Measurements from ENCODE around the gene TMPRSS5. TPM values are rescaled to one million over a fixed set of nuclear protein-coding genes. Genes with fewer than 3 reads are reported as not detected.
"Not testable (repeated sequence)": the region's sequence is repeated elsewhere in the genome, so short reads cannot be mapped to it uniquely, and the experiment has no call there.

Gene TMPRSS5
- polyA plus RNA-seq, 3 donors: 0.56 to 2.2 (median 1.7) TPM

GRCh38 chr11:113697756-113698407, 8.2 kb downstream of the TMPRSS5 start:
- DNase-seq: no peak

GRCh38 chr11:113697111-113697510, 9.0 kb downstream of the TMPRSS5 start:
- DNase-seq: no peak

- no peak for DNase-seq
Measured at GRCh38 chr11:113695207-113695606, 10.9 kb downstream of the TMPRSS5 start.

- no peak for DNase-seq
Measured at GRCh38 chr11:113694390-113694789, 11.7 kb downstream of the TMPRSS5 start.

GRCh38 chr11:113693030-113693429, 13.1 kb downstream of the TMPRSS5 start:
- DNase-seq: no peak

- no peak for DNase-seq
Measured at GRCh38 chr11:113690619-113691569, 15.2 kb downstream of the TMPRSS5 start.

- DNase-seq: no peak
Measured at GRCh38 chr11:113689768-113690618, 16.1 kb downstream of the TMPRSS5 start.

- no peak for DNase-seq
Measured at GRCh38 chr11:113685654-113686359, 20.3 kb downstream of the TMPRSS5 start.

- DNase-seq: no peak
Measured at GRCh38 chr11:113684496-113684895, 21.6 kb downstream of the TMPRSS5 start.

- DNase-seq: no peak
Measured at GRCh38 chr11:113683481-113684046, 22.5 kb downstream of the TMPRSS5 start.

- peak; percentile 77 for DNase-seq
Measured at GRCh38 chr11:113681711-113682413, 24.2 kb downstream of the TMPRSS5 start.

- DNase-seq: no peak
Measured at GRCh38 chr11:113681282-113681681, 24.8 kb downstream of the TMPRSS5 start.

- no peak for DNase-seq
Measured at GRCh38 chr11:113677685-113678084, 28.4 kb downstream of the TMPRSS5 start.

- DNase-seq: no peak
Measured at GRCh38 chr11:113675565-113675964, 30.5 kb downstream of the TMPRSS5 start.

GRCh38 chr11:113675003-113675561, 31.0 kb downstream of the TMPRSS5 start:
- DNase-seq: no peak

- no peak for DNase-seq
Measured at GRCh38 chr11:113674397-113674685, 31.8 kb downstream of the TMPRSS5 start.

- no peak for DNase-seq
Measured at GRCh38 chr11:113673550-113674396, 32.3 kb downstream of the TMPRSS5 start.

GRCh38 chr11:113671914-113672313, 34.2 kb downstream of the TMPRSS5 start:
- DNase-seq: not testable (repeated sequence)

GRCh38 chr11:113670831-113671215, 35.3 kb downstream of the TMPRSS5 start:
- no peak for DNase-seq
